Uterus (tissue), 2 donors: ENCODE results near the gene CHCHD3.

Source experiments
- POLR2A ChIP-seq, 2 donors: fragments of 450-650 bp; IDR thresholded peaks; one replicate each; pipeline ENCODE4 v1.6.1; 2016; ENCODE audit warnings: antibody characterized with exemption in 2 of 2, mild to moderate bottlenecking in 1 of 2, moderate library complexity in 1 of 2
- TF ChIP-seq, protein P1 (sequence below), 4 experiments: fragments of 200-600 bp in 2 of 4; fragments of 450-650 bp in 2 of 4; sonication (generic) in 2 of 4; IDR thresholded peaks; one replicate each; pipeline ENCODE4 v1.5.1; 2016 to 2019; ENCODE audit warnings: antibody characterized with exemption in 4 of 4, mild to moderate bottlenecking in 2 of 4, moderate library complexity in 1 of 4

- TF ChIP-seq, protein P1, sequence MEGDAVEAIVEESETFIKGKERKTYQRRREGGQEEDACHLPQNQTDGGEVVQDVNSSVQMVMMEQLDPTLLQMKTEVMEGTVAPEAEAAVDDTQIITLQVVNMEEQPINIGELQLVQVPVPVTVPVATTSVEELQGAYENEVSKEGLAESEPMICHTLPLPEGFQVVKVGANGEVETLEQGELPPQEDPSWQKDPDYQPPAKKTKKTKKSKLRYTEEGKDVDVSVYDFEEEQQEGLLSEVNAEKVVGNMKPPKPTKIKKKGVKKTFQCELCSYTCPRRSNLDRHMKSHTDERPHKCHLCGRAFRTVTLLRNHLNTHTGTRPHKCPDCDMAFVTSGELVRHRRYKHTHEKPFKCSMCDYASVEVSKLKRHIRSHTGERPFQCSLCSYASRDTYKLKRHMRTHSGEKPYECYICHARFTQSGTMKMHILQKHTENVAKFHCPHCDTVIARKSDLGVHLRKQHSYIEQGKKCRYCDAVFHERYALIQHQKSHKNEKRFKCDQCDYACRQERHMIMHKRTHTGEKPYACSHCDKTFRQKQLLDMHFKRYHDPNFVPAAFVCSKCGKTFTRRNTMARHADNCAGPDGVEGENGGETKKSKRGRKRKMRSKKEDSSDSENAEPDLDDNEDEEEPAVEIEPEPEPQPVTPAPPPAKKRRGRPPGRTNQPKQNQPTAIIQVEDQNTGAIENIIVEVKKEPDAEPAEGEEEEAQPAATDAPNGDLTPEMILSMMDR (IDR thresholded peaks at IDR 0.05): no peak
- TF ChIP-seq POLR2A (IDR thresholded peaks at IDR 0.05): no peak
Observed at GRCh38 chr7:132980402-132980801, 101.5 kb downstream of the CHCHD3 start.
